ENCODE data around the gene SV2B. TPM values are rescaled to one million over a fixed set of nuclear protein-coding genes. Genes with fewer than 3 reads are reported as not detected.

Gene SV2B
- total and polyA plus RNA-seq, 2 donors (not counting 3 experiments of a cell fraction or from before 2014, with no cell fraction given) = not detected

GRCh38 chr15:91249591-91249990 is 149.5 kb downstream of the SV2B start:
- Histone ChIP-seq H3K4me2 (ENCODE audit: insufficient read depth, low read length) (no peak overlapping the region), H3K9me1 (replicated peaks; ENCODE audit: control insufficient read depth, extremely low read depth, insufficient read depth, low read length) (no peaks in the 10 kb centered on the region), H3K9ac (replicated peaks; ENCODE audit: extremely low read depth, insufficient read depth, low read length) (no peak overlapping the region), H3K9me3 (replicated peaks; ENCODE audit: control insufficient read depth, insufficient read depth, low read length) (no peaks in the 10 kb centered on the region), H4K20me1 (replicated peaks; ENCODE audit: control insufficient read depth, extremely low read depth, insufficient read depth, low read length) (no peaks in the 10 kb centered on the region), H3K27ac (ENCODE audit: insufficient read depth, low read depth, low read length) (no peak overlapping the region), H3K4me1 (ENCODE audit: control insufficient read depth, extremely low read depth, insufficient read depth, low read length) (no peaks in the 10 kb centered on the region), H3K27me3 (ENCODE audit: control insufficient read depth in 2 of 2, insufficient read depth in 2 of 2, low read length in 2 of 2) (no peaks in the 10 kb centered on the region), H3K4me3 (replicated peaks in 1 of 3; ENCODE audit: insufficient read depth in 1 of 3, low read depth in 1 of 3, low read length in 3 of 3) (no peak overlapping the region), H2AFZ (ENCODE audit: low read depth, low read length) (no peak overlapping the region), H3K79me2 (ENCODE audit: control insufficient read depth, insufficient read depth, low read length) (no peaks in the 10 kb centered on the region), H3K36me3 (ENCODE audit: control insufficient read depth in 2 of 2, extremely low read depth in 1 of 2, insufficient read depth in 2 of 2, low read length in 2 of 2) (no peaks in the 10 kb centered on the region)
- TF ChIP-seq JUN (IDR thresholded peaks at IDR 0.05; ENCODE audit: borderline replicate concordance, insufficient read depth, insufficient read length, low read depth) (no peak), FOS (IDR thresholded peaks at IDR 0.05; ENCODE audit: borderline replicate concordance, insufficient read depth, low read length) (no peak), MYC (IDR thresholded peaks at IDR 0.05; ENCODE audit: low read depth, low read length) (no peak), CTCF (IDR thresholded peaks at IDR 0.05; ENCODE audit: extremely low read depth in 1 of 2, insufficient read depth in 1 of 2, low read depth in 1 of 2, low read length in 2 of 2) (no peak), GATA2 (IDR thresholded peaks at IDR 0.05; ENCODE audit: insufficient read depth, insufficient read length, low read depth, low read length) (no peak)
- TF ChIP-seq, protein P1, sequence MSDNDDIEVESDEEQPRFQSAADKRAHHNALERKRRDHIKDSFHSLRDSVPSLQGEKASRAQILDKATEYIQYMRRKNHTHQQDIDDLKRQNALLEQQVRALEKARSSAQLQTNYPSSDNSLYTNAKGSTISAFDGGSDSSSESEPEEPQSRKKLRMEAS (IDR thresholded peaks at IDR 0.05; ENCODE audit: insufficient read depth, insufficient read length) = no peak
- ChIA-PET POLR2A (no interaction called here), CTCF (no interaction called here)
- intact Hi-C loops (cut with micrococcal nuclease) (no loop called here), dilution Hi-C loops (cut with MboI; ENCODE audit: extremely low pct_ligation_motif_present, low sequenced_read_pairs) (no loop called here)
- no TSS peak for BruUV-seq (replicated peaks)
- FAIRE-seq (no peak), DNase-seq (ENCODE audit: low read depth, low spot score) (no peak)

- no peaks in the 10 kb centered on the region for H3K4me1 ChIP-seq (ENCODE audit: control insufficient read depth, extremely low read depth, insufficient read depth, low read length)
- ChIA-PET CTCF (no interaction called here), POLR2A (no interaction called here)
- no peak overlapping the region for H2AFZ ChIP-seq (ENCODE audit: low read depth, low read length)
- H3K4me2 ChIP-seq (ENCODE audit: insufficient read depth, low read length) = no peak overlapping the region
- intact Hi-C loops (cut with micrococcal nuclease) (no loop called here), dilution Hi-C loops (cut with MboI; ENCODE audit: extremely low pct_ligation_motif_present, low sequenced_read_pairs) (no loop called here)
- H3K9me1 ChIP-seq (replicated peaks; ENCODE audit: control insufficient read depth, extremely low read depth, insufficient read depth, low read length) = no peaks in the 10 kb centered on the region
- no peaks in the 10 kb centered on the region for H3K36me3 ChIP-seq (ENCODE audit: control insufficient read depth in 2 of 2, extremely low read depth in 1 of 2, insufficient read depth in 2 of 2, low read length in 2 of 2)
- H3K27me3 ChIP-seq (ENCODE audit: control insufficient read depth in 2 of 2, insufficient read depth in 2 of 2, low read length in 2 of 2) = no peaks in the 10 kb centered on the region
- BruUV-seq (replicated peaks) = no TSS peak
- no peaks in the 10 kb centered on the region for H3K79me2 ChIP-seq (ENCODE audit: control insufficient read depth, insufficient read depth, low read length)
- H3K27ac ChIP-seq (ENCODE audit: insufficient read depth, low read depth, low read length) = no peak overlapping the region
- TF ChIP-seq JUN (IDR thresholded peaks at IDR 0.05; ENCODE audit: borderline replicate concordance, insufficient read depth, insufficient read length, low read depth) (no peak), CTCF (IDR thresholded peaks at IDR 0.05; ENCODE audit: extremely low read depth in 1 of 2, insufficient read depth in 1 of 2, low read depth in 1 of 2, low read length in 2 of 2) (no peak), POLR2A (IDR thresholded peaks at IDR 0.05; ENCODE audit: low read depth, low read length) (no peak), MYC (IDR thresholded peaks at IDR 0.05; ENCODE audit: low read depth, low read length) (no peak), POLR2AphosphoS5 (IDR thresholded peaks at IDR 0.05; ENCODE audit: insufficient read depth, low read depth, low read length) (no peak), EZH2 (IDR thresholded peaks at IDR 0.05; ENCODE audit: borderline replicate concordance, low read depth, low read length, severe bottlenecking) (no peak), GATA2 (IDR thresholded peaks at IDR 0.05; ENCODE audit: insufficient read depth, insufficient read length, low read depth, low read length) (no peak), FOS (IDR thresholded peaks at IDR 0.05; ENCODE audit: borderline replicate concordance, insufficient read depth, low read length) (no peak)
- TF ChIP-seq, protein P1 (IDR thresholded peaks at IDR 0.05; ENCODE audit: insufficient read depth, insufficient read length) = no peak
- no peak overlapping the region for H3K9ac ChIP-seq (replicated peaks; ENCODE audit: extremely low read depth, insufficient read depth, low read length)
- no peak for DNase-seq (ENCODE audit: low read depth, low spot score)
- no peak for FAIRE-seq
- no peaks in the 10 kb centered on the region for H4K20me1 ChIP-seq (replicated peaks; ENCODE audit: control insufficient read depth, extremely low read depth, insufficient read depth, low read length)
- H3K9me3 ChIP-seq (replicated peaks; ENCODE audit: control insufficient read depth, insufficient read depth, low read length) = no peaks in the 10 kb centered on the region
- no peak overlapping the region for H3K4me3 ChIP-seq (replicated peaks in 1 of 3; ENCODE audit: insufficient read depth in 1 of 3, low read depth in 1 of 3, low read length in 3 of 3)
These were observed 152.3 kb downstream of the SV2B start for GRCh38 chr15:91252322-91252721.
